ENCODE measurements around the gene CNTNAP5.

- no peak for TF ChIP-seq CTCF (IDR thresholded peaks at IDR 0.05; ENCODE audit: low read depth, low read length, missing input control)
- TF ChIP-seq SP1 (IDR thresholded peaks at IDR 0.05), result no peak
- no peak for TF ChIP-seq YY1 (IDR thresholded peaks at IDR 0.05)
- TF ChIP-seq JUND (IDR thresholded peaks at IDR 0.05), result no peak
- no peak for TF ChIP-seq REST (IDR thresholded peaks at IDR 0.05)
- no peak for TF ChIP-seq RAD21 (IDR thresholded peaks at IDR 0.05)
- TF ChIP-seq FOXA1 (IDR thresholded peaks at IDR 0.05), result no peak
- TF ChIP-seq FOXA2 (IDR thresholded peaks at IDR 0.05), result no peak
- no peak for TF ChIP-seq TAF1 (conservative IDR thresholded peaks at IDR 0.05)
- no peak for TF ChIP-seq RXRA (IDR thresholded peaks at IDR 0.05)
- no peak for TF ChIP-seq ATF3 (IDR thresholded peaks at IDR 0.05)
- TF ChIP-seq MAX (IDR thresholded peaks at IDR 0.05), result no peak
These were observed 66.6 kb downstream of the CNTNAP5 start for GRCh38 chr2:124091721-124092120.
